ENCODE measurements around the gene BAIAP2L2. TPM values are rescaled to one million over a fixed set of nuclear protein-coding genes. Genes with fewer than 3 reads are reported as not detected.
"Not testable (repeated sequence)": the region's sequence is repeated elsewhere in the genome, so short reads cannot be mapped to it uniquely, and the experiment has no call there.

The BAIAP2L2 gene
- total RNA-seq, 1 experiment from 2014 or later, result 0.20 TPM

DNA sequence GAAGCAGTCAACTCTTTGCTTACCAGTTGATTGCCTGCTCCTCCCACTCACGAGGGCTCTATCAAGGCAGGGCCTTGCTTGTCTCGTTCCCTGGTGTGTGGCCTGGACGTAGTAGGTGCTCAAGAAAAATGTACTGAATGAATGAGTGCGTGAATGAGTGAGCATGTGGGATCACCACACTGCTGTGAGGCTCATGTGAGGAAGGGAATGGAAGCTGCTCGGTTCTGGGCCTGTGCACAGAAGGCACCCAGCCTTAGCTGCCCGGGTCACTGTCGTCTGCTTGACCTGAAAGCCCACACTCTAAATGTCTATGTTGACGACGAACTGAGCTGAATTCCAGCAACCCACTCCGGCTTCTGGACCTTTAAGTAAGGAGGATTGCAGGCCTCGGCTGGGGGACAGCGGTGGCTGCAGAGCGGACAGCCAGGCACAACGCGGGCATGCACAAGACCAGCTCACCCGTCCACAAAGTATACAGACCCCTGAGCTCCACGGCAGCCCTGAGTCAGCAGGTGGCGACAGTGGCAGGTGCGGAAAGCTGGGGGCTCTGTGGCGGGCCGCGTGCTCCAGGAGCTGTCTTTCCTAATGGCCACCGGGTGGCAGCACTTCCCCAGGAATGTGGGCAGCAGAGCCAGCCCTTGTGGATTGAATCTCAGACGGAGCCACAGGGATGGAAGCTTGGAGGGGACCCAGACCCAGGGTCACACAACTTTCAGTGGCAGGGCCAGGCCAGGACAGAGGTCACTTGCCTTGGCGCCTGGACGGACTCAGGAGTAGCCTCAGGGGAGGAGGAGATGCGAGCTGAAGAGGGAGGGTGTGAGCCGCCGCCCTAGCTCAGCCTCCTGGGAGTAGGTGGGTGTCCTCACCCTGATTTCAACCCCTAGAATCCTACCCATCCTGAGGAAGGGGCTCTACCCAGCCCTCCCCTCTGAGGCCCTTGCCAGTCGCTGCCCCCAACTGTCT is 58.3 kb downstream of the BAIAP2L2 start:
- in situ Hi-C loops (cut with HindIII; ENCODE audit: low sequenced_read_pairs), result no loop called here
- peak; percentile 89 for DNase-seq (ENCODE audit: low spot score)

- in situ Hi-C loops (cut with HindIII; ENCODE audit: low sequenced_read_pairs), result no loop called here
- DNase-seq (ENCODE audit: low spot score), result no peak
These were observed 59.2 kb downstream of the BAIAP2L2 start for GRCh38 chr22:38051261-38051660.

- in situ Hi-C loops (cut with HindIII; ENCODE audit: low sequenced_read_pairs), result no loop called here
- no peak for DNase-seq (ENCODE audit: low spot score)
These were observed 59.8 kb downstream of the BAIAP2L2 start for GRCh38 chr22:38050720-38051119.

DNA sequence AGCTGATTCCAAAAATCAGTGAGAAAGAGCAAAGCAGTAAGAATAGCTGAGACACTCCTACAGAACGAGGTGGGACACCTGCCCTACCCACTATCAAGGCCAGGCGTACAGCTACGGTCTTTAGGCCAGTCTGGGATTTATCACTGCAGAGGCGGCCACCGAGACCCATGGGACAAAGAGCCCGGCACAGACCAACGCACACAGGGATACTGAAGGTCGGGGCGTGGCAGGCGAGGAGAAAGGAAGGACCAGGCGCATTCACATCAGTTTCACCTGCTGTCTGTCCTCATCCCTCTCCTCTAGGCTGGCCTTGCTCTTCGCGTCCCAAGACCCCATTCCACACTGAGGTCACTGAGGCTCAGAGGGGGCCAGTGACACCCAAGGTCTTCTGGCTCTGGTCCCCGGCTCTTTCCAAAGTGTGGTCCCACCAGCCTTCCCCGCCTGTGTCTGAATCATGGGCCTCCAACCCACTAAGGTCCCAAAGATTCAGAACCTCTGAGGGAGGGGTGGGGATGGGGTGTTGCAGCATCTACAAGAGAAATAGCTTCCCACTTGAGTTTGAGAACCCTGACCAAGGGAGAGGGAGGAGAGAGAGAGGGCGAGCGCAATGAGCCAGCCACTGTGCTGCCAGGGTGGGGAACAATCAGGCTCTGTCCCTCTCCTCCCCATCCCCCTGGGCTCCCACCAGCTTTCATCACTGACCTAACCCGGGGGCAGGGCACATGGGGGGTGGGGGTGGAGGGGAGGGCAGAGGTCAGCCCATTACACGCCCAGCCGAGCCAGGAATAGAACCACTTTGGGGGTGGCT is 60.5 kb downstream of the BAIAP2L2 start:
- in situ Hi-C loops (cut with HindIII; ENCODE audit: low sequenced_read_pairs), result no loop called here
- no peak for DNase-seq (ENCODE audit: low spot score)

GRCh38 chr22:38046070-38046748 is 64.3 kb downstream of the BAIAP2L2 start:
- in situ Hi-C loops (cut with HindIII; ENCODE audit: low sequenced_read_pairs), result no loop called here
- no peak for DNase-seq (ENCODE audit: low spot score)

DNA sequence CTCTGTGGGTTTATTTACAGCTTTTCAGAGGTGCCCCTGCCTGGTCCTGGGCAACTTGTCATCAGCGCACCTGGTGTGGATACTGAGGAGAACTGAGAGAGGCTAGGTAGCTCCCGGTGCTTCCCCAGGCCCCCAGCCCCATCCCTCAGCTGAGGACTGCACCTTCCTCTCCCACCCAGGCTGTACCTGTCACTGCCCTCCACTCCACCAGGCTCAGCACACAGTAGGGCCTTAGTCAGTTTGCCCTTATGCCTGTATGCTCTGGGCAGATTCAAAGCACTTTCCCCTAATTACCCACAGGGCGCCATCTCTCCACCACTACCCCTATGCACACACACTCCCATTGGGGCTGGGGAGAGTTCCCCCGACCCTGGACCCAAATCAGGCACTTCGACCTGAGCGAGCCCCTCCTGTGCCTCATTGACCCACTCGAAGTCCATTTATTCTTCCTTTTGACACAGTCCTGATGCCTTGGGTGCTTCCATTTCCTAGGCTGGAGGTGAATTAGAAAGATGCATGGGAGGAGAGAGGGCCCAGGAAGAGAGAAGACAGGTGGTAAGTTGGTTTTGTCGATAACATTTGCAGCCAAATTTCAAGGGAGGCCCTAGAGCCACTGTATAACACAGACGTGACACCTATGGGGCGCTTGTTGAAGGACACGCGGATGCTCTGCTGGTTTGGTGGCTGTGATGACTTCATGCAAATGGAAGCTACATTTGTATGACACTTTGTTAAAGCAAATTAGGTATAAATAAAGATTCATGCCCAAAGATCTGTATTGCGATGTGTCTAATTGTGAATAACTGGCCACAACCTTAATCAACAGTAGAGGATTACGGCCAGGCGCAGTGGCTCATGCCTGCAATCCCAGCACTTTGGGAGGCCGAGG is 67.1 kb downstream of the BAIAP2L2 start:
- no peak for DNase-seq (ENCODE audit: low spot score)
- in situ Hi-C loops (cut with HindIII; ENCODE audit: low sequenced_read_pairs), result no loop called here

- in situ Hi-C loops (cut with HindIII; ENCODE audit: low sequenced_read_pairs), result no loop called here
- no peak for DNase-seq (ENCODE audit: low spot score)
These were observed 68.0 kb downstream of the BAIAP2L2 start for GRCh38 chr22:38042488-38042790.

GRCh38 chr22:38041760-38042487 is 68.6 kb downstream of the BAIAP2L2 start:
- in situ Hi-C loops (cut with HindIII; ENCODE audit: low sequenced_read_pairs), result no loop called here
- no peak for DNase-seq (ENCODE audit: low spot score)

DNA sequence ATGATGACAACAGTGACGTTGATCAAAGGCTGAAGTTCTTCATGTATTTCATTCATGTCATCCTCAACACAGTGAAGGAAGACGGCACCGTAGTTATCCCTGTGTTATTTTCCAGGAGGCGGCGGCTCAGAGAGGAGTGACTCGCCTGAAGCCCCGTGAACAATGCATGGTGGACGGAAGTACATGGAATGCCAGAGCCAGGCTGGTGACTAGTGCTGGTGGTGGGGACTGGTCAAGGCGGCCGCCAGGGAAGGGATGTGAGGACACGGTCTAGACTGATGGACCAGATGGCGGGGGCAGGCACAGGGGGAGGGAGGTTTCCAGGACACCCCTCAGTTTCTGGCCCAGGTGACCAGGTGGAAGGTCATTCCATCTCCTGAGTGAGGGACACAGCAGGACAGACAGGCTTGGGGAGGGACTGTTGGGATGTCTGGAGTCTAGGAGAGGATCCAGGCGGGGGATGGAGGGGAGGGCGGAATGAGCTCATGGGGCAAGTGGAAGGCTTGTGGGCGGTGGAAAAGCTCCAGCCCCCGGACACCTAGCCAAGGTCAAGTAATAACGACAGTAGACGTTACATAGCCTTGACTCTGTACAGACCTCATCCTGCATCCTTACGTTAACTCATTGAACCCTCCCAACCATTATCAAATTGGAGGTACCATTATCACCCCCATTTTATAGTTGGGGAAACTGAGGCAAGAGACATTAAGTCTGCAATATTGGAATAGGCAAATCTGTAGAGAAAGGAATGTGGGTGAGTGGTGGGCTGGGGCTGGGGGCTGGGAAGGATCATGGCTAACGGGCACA is 69.3 kb downstream of the BAIAP2L2 start:
- in situ Hi-C loops (cut with HindIII; ENCODE audit: low sequenced_read_pairs), result no loop called here
- DNase-seq (ENCODE audit: low spot score), result no peak

DNA sequence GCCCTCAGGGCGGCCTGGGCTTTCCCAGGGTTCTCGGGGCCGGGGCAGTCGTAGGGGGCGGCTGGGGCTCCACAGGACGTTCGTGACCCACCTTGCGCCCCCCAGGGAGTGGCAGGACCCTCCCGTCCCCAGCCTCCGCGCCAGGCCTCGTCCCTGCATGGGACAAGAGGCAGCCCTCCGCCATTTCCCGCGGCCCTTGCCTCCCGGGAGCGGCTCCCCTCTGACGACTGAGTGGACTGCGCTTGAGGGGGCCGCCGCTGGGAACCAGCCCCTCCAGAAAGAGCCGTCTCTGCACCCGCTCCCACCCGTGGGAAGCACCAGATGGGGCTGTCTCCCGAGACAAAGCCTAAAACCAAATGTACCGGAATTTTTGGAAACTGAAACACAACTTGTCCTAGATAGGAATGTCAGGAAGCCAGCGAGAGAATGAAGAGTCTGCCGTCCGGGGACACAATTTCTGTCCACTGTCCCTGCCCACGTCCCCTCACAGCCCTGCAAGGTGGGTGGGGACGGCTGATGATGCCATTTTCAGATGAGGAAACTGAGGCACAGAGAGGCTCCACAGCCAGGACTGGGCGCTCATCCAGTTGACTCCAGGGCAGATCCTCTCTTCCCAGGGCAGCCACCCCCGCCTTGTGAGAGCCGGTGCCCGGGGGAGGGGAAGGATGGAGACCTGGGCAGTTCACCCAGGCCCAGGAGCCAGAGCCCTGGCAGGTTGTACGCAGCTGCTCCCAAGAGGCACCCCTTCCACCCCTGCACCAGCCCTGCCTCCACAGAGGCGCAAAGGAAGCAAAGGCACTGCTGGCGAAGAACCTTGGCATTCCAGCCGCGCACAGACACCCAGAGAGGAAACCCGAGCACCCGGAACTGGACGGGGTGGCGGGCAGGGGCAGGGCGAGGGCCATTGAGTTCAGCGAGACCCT is 71.3 kb downstream of the BAIAP2L2 start:
- in situ Hi-C loops (cut with HindIII; ENCODE audit: low sequenced_read_pairs), result no loop called here
- no peak for DNase-seq (ENCODE audit: low spot score)

- in situ Hi-C loops (cut with HindIII; ENCODE audit: low sequenced_read_pairs), result no loop called here
- no peak for DNase-seq (ENCODE audit: low spot score)
These were observed 72.1 kb downstream of the BAIAP2L2 start for GRCh38 chr22:38038426-38038825.

DNA sequence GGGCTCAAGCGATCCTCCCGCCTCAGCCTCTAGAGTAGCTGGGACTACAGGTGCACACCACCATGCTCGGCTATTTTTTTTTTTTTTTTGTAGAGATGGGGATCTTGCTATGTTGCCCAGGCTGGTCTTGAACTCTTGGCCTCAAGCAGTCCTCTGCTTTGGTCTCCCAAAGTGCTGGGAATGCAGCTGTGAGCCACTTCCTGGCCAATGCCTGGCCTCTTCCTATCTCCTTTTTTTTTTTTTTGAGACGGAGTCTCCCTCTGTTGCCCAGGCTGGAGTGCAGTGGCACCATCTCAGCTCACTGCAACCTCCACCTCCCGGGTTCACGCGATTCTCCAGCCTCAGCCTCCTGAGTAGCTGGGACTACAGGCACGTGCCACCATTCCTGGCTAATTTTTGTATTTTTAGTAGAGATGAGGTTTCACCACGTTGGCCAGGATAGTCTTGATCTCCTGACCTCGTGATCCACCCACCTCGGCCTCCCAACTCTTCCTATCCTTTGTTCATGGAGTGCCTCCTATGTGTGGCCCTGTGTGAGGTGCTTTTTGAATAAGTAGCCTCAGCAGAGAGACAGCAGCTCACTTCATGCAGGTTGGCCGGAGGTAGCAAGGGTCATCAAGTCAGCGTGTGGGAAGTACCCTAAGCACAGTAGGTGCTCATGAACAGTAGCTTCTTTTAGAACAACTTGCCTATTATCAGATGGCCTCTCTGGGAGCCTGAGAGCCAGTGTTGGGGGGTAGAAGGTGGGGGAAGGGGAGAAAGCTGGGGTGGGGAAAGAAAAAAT is 72.9 kb downstream of the BAIAP2L2 start:
- DNase-seq (ENCODE audit: low spot score); in situ Hi-C loops (cut with HindIII; ENCODE audit: low sequenced_read_pairs): not testable (repeated sequence)

DNA sequence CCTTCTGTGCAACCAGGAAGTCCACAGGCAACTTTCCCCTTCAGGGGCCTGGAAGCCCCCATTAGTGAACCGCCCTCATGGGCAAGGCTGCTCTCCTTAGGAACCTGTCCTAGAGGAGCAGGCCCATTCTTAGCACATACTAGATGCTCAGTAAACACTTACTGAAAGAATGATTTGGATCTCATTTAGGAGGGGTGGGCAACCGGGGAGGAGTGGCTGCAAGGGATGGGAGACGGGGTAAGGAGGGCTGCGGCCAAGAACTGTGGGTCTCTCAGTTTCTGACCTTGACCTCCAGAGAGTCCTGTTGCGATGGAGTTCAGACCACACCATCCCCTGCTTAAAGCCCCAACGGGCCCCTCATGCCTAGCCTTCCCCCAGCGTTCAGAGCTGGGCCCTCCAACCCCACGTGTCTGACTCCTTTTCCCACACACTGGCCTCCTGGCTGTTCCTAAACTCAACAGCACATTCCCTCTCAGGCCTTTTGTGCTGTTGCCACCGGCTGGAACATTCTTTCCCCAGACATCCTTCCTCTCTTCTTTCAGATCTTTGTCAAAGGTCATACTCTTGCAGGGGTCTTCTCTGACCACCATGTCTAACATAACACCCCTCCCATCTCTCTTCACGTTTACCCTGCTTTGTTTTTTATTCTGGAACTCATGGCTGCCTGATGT is 74.0 kb downstream of the BAIAP2L2 start:
- in situ Hi-C loops (cut with HindIII; ENCODE audit: low sequenced_read_pairs), result no loop called here
- no peak for DNase-seq (ENCODE audit: low spot score)

GRCh38 chr22:38035530-38035885 is 75.0 kb downstream of the BAIAP2L2 start:
- DNase-seq (ENCODE audit: low spot score), result no peak
- in situ Hi-C loops (cut with HindIII; ENCODE audit: low sequenced_read_pairs), result no loop called here
